EL (cell line): Measurements from ENCODE around the gene FFAR2.
"Not testable (repeated sequence)": the region's sequence is repeated elsewhere in the genome, so short reads cannot be mapped to it uniquely, and the experiment has no call there.

Experiments
- DNase-seq: peaks from one replicate; pipeline ENCODE4 v3.0.0-alpha.2; 2016

Gene FFAR2

GRCh38 chr19:35458192-35458591 is 10.1 kb downstream of the FFAR2 start:
- no peak for DNase-seq

- DNase-seq = no peak
These were observed 10.8 kb downstream of the FFAR2 start for GRCh38 chr19:35458731-35459391.

GRCh38 chr19:35459414-35460082 is 11.5 kb downstream of the FFAR2 start:
- no peak for DNase-seq

GRCh38 chr19:35460608-35461007 is 12.6 kb downstream of the FFAR2 start:
- DNase-seq = no peak

GRCh38 chr19:35461060-35461459 is 13.0 kb downstream of the FFAR2 start:
- DNase-seq = no peak

GRCh38 chr19:35461788-35462187 is 13.7 kb downstream of the FFAR2 start:
- not testable (repeated sequence) for DNase-seq

GRCh38 chr19:35462476-35462953 is 14.5 kb downstream of the FFAR2 start:
- no peak for DNase-seq

GRCh38 chr19:35462956-35463355 is 14.9 kb downstream of the FFAR2 start:
- not testable (repeated sequence) for DNase-seq

GRCh38 chr19:35466259-35466658 is 18.2 kb downstream of the FFAR2 start:
- DNase-seq = no peak

GRCh38 chr19:35468637-35469036 is 20.6 kb downstream of the FFAR2 start:
- peak; percentile 17 for DNase-seq

GRCh38 chr19:35470128-35470527 is 22.1 kb downstream of the FFAR2 start:
- DNase-seq = no peak

- not testable (repeated sequence) for DNase-seq
These were observed 23.0 kb downstream of the FFAR2 start for GRCh38 chr19:35471075-35471474.

GRCh38 chr19:35471946-35472345 is 23.9 kb downstream of the FFAR2 start:
- DNase-seq = no peak

- DNase-seq = no peak
These were observed 26.0 kb downstream of the FFAR2 start for GRCh38 chr19:35474104-35474503.

- DNase-seq = not testable (repeated sequence)
These were observed 26.5 kb downstream of the FFAR2 start for GRCh38 chr19:35474594-35474993.

GRCh38 chr19:35476149-35476548 is 28.1 kb downstream of the FFAR2 start:
- DNase-seq = no peak

- DNase-seq = no peak
These were observed 31.0 kb downstream of the FFAR2 start for GRCh38 chr19:35478794-35479677.

- no peak for DNase-seq
These were observed 35.0 kb downstream of the FFAR2 start for GRCh38 chr19:35483089-35483488.

- DNase-seq = no peak
These were observed 36.4 kb downstream of the FFAR2 start for GRCh38 chr19:35484252-35485036.

GRCh38 chr19:35486268-35486708 is 38.2 kb downstream of the FFAR2 start:
- no peak for DNase-seq

GRCh38 chr19:35487656-35488182 is 39.7 kb downstream of the FFAR2 start:
- no peak for DNase-seq

GRCh38 chr19:35488677-35489076 is 40.6 kb downstream of the FFAR2 start:
- no peak for DNase-seq
